ENCODE results near the gene PRPF18.

DNA sequence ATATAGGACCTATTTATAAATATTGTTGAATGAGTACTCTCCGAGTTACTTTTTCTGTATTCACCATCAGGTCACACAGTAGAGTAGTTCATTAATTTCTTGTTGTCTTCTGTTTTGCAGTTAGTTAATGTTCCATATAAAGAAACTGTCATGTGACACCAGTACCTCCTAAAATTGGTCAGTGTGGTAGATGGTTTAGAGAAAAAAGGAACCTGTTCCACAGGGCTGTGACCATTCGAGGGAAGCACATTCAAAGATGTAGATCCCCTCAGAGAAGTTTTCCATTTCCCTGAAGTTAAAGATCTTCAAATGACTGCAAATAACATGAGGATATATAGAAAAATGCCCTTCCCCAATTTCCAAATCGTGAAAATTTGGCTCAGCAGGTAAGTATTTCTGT, 45.7 kb downstream of the PRPF18 start:
- TF ChIP-seq POLR2A (IDR thresholded peaks at IDR 0.05) = no peak
- no peak for TF ChIP-seq POLR2AphosphoS5 (IDR thresholded peaks at IDR 0.05)
- TF ChIP-seq, protein P1, sequence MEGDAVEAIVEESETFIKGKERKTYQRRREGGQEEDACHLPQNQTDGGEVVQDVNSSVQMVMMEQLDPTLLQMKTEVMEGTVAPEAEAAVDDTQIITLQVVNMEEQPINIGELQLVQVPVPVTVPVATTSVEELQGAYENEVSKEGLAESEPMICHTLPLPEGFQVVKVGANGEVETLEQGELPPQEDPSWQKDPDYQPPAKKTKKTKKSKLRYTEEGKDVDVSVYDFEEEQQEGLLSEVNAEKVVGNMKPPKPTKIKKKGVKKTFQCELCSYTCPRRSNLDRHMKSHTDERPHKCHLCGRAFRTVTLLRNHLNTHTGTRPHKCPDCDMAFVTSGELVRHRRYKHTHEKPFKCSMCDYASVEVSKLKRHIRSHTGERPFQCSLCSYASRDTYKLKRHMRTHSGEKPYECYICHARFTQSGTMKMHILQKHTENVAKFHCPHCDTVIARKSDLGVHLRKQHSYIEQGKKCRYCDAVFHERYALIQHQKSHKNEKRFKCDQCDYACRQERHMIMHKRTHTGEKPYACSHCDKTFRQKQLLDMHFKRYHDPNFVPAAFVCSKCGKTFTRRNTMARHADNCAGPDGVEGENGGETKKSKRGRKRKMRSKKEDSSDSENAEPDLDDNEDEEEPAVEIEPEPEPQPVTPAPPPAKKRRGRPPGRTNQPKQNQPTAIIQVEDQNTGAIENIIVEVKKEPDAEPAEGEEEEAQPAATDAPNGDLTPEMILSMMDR (IDR thresholded peaks at IDR 0.05 in 8 of 11, conservative IDR thresholded peaks at IDR 0.05 in 3 of 11) = no peak

All from spleen (tissue), 7 donors.